ES-I3 (cell line): ENCODE results near the gene FAM174B.
"Not testable (repeated sequence)": the region's sequence is repeated elsewhere in the genome, so short reads cannot be mapped to it uniquely, and the experiment has no call there.

Source experiments
- H3K36me3 ChIP-seq: 2 replicates; pipeline ENCODE4 v1.6.1; 2013; ENCODE audit warnings: mild to moderate bottlenecking, low read length, control low read depth, moderate library complexity; ENCODE audit not compliant: insufficient read depth
- H3K4me1 ChIP-seq: 2 replicates; pipeline ENCODE4 v1.6.1; 2013; ENCODE audit warnings: mild to moderate bottlenecking, control low read depth, low read length; ENCODE audit not compliant: insufficient read depth
- H3K9ac ChIP-seq: 2 replicates; pipeline ENCODE4 v1.6.1; 2013; ENCODE audit warnings: low read depth, mild to moderate bottlenecking, low read length, moderate library complexity
- H3K9me3 ChIP-seq: 2 replicates; pipeline ENCODE4 v1.6.1; 2013; ENCODE audit warnings: mild to moderate bottlenecking, low read length, moderate library complexity; ENCODE audit not compliant: control insufficient read depth, insufficient read depth

Gene FAM174B

DNA sequence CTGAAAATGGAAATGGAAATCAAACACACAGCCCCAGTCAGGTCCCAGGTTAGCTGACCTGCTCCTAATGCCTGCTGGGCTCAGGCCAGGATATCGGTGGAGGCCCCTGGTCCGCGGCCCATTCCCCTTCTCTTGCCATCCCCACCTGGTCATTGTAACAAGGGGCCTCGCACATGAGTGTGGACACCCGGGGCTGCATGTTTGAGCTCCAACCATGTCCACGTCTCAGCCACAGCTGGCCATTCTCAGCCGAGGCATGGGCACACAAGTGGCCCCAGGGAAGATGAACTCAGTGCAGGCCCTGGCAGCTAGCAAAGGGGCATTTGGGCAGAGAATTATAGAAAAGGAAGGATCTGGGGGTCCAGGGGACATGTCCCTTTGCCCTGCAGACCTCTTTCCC is 41.7 kb downstream of the FAM174B start:
- Histone ChIP-seq H3K4me1 (peaks cover 9% of the 10 kb centered on the region; the same call in 1 of the 2 replicates), H3K36me3 (no peaks in the 10 kb centered on the region), H3K9me3 (no peaks in the 10 kb centered on the region), H3K9ac (no peak overlapping the region)

DNA sequence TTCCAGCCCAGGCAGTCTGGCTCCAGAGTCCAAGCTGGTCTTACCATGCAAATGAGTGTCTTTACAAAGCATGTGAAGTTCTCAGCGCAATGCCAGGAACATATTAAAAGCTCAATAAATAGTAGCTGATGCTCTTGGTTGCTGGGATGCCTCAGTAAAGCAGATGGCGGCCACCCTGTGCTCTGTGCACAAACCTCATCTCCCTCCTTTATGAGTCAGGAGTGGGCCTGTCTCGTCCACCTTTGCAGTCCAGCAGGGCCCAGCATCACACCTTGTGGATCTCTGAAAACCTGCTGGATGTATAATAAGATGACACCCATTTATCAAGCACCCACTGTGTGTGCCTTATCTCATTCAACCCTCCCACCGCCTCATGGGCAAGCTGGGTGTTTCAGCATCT is 42.7 kb downstream of the FAM174B start:
- Histone ChIP-seq H3K36me3 (no peaks in the 10 kb centered on the region), H3K4me1 (peaks cover 7% of the 10 kb centered on the region; the same call in 1 of the 2 replicates), H3K9me3 (no peaks in the 10 kb centered on the region), H3K9ac (no peak overlapping the region)

DNA sequence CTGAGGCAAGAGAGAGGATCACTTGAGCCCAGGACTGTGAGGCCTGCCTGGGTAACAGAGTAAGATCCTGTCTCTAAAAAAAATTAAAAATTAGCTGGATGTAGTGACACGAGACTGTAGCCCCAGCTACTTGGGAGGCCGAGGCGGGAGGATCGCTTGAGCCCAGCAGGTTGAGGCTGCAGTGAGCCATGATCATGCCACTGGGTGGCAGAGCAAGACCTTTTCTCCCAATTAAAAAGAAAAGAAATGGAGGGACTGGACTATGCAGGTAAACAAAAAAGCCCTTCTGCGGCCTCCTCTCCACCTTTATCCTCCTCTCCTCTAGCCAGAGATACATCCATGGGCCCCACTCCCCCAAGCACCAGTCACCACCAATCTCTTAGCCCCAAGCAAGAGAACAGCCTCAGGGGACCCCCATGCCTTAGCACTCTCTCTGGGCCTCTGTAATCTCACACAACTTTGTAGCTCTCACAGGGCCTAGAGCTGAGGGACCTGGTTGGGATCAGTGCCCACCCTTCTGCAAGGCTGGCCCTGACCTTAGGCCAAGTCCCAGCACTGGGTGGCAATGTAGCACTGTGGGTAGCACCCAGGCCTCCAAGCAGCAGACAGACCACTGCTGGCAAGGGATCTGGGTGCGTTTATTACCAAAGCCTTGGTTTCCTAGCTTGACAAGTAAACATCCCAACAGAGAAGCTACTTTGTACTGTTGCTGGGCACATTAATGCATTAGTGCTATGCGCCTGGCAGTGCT is 43.4 kb downstream of the FAM174B start:
- Histone ChIP-seq H3K4me1 (no peaks in the 10 kb centered on the region; the same call in 1 of the 2 replicates), H3K9me3 (no peaks in the 10 kb centered on the region), H3K9ac (no peak overlapping the region), H3K36me3 (no peaks in the 10 kb centered on the region)

DNA sequence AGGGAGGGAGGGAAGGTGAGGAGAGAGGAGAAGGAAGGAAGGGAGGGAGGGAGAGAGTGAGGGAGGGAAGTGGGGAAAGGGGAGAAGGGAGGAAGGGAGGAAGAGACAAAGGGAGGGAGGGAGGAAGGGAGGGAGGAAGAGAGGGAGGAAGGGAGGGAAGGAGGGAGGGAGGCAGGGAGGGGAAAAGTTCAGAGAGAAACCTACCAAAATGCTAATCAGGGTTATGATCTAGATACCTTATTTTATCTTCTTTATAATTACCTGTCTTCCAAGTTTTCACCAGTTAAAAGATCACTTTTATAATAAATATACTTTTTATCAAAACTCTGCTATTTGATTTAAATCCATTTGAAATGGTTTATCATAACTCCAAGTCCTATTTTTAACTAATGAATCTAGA is 44.4 kb downstream of the FAM174B start:
- no peaks in the 10 kb centered on the region for H3K36me3 ChIP-seq
- no peak overlapping the region for H3K9ac ChIP-seq
- H3K4me1 ChIP-seq = no peaks in the 10 kb centered on the region
- no peaks in the 10 kb centered on the region for H3K9me3 ChIP-seq

DNA sequence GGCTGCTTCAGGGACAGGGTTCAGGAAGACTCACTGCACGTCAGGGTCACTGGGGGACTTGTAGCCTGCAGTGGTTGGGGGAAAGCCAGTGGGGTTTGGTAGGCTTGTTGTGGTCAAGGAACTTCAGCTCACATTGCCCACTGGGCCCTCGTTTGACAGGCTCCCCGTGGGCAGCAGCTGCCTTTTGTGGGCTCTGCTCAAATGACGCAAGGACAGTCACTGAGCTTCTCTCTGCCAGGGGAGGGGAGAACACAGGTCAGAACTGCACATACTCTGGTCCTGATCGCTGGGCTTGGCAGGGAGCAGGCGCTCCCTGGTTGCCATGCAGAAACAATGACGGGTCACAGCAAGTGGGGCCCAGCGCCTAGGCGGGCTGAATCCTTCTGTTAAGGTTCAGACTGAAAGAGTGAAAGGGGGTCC is 45.5 kb downstream of the FAM174B start:
- no peaks in the 10 kb centered on the region for H3K36me3 ChIP-seq
- no peak overlapping the region for H3K9ac ChIP-seq
- no peaks in the 10 kb centered on the region for H3K9me3 ChIP-seq
- H3K4me1 ChIP-seq = no peaks in the 10 kb centered on the region

DNA sequence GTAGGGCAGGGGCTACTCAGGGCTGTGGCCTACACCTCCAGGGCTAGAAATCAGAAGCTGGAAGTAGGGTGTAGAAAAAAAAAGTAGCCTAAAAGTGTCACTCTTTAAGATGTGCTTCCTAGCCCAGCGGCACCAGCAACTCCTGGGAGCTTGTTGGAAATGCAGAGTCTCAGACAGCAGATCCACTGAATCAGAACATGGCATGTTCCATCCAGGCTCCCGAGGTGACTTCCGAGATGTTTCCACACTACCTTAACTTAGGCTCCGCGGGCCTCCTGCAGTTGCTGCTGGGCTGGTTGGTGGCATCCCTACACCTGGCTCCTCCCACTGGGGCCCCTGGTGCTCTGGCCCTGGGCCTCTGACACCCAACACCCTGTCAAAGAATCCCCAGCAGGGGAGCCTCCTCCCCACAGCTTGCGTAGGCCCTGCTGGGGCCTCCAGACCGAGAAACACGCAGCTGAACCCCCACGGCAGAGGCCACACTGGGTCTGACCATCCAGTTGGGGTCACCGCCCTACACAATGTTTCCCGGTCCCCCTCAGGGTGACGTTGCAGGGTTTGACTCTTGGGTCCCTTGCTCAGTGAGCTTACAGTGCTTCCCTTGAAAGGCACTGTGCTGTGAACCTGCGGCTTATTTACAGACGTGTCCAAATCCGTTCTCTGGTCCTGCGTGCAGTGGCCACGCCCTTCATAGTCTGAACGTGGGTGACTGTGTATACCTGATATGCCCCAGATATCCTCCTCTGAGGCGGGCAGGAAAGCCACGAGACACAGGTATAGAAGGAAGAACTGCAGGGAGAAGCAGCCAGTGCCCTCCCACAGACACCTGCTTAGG is 46.5 kb downstream of the FAM174B start:
- Histone ChIP-seq H3K9ac (no peak overlapping the region), H3K4me1 (no peaks in the 10 kb centered on the region), H3K9me3 (no peaks in the 10 kb centered on the region), H3K36me3 (no peaks in the 10 kb centered on the region)

DNA sequence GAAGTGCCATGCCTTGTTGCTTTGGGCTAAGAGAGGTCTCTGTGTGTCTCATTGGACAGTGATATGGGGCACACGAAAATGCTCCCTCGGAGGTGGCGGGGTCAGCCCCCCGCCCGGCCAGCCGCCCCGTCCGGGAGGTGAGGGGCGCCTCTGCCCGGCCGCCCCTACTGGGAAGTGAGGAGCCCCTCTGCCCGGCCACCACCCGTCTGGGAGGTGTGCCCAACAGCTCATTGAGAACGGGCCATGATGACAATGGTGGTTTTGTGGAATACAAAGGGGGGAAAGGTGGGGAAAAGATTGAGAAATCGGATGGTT is 48.8 kb downstream of the FAM174B start:
- not testable (repeated sequence) for H3K9ac ChIP-seq, H3K4me1 ChIP-seq, H3K9me3 ChIP-seq, H3K36me3 ChIP-seq

DNA sequence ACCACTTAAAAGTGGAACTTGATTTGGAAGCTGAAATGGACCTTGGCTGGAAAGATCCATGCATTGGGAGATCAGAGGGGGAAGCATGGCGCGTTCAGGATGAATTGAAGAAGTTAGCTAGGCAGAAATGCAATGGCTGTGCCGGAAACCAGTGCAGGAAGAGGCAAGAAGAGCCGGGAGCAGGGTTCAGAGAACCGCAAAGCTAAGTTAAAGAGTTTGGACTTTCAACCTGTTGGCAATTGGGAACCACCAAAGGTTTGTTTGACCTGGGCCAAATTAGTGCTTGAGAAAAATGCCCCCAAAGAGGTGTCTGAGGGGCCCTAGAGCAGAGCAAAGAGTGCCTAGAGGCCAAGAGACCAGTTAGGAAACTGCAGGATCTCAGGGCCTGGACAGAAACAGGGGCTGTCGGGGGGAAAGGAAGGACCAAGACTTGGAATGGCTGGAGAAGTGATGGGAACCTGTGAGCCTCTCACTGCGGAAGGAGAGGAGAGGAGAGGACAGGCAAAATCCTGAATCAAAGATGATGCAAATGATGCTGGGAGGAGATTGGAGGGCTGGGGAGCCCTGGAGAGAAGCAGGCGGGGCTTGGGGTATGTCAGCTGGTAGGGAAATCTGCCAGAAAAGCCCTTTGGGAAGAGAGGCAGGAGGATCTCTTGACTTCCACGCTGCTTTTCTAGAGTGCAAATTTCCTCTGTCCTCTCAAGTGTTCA is 49.3 kb downstream of the FAM174B start:
- Histone ChIP-seq H3K36me3 (no peaks in the 10 kb centered on the region), H3K9me3 (no peaks in the 10 kb centered on the region), H3K4me1 (no peaks in the 10 kb centered on the region), H3K9ac (no peak overlapping the region)

DNA sequence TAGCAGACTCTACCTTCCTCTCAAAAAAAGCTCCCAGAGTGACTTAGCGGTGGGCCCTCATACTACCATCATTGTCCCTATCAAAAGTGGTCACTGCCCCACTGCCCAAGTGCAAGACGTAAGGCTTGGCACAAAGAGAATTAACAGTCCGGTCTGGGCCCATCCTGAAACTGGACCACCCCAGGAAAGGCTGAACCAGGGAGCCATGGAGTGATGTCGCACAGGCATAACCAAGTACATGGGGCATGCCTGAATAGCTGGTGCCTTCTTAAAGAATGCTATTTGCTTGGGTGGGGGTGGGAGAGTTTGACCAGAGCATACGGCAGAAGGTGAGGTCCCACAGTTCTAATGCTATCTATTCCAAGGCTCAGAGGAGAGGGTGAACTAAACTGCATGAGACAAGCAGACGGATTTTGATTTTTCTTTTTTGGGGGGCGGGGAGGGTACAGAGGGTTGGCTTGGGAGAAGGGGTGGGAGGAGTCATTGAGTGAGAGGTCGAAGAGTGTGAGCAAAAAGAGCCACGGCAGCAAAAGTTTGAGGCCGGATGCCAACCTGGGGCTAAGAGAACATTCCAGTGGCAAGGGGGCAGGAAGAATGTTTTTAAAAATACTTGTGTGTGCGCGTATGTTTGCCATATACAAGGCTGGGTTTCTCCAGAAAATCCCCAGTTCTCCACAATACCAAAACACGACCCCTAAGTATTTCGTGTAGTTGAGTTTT is 50.2 kb downstream of the FAM174B start:
- Histone ChIP-seq H3K9me3 (no peaks in the 10 kb centered on the region), H3K36me3 (no peaks in the 10 kb centered on the region), H3K4me1 (no peaks in the 10 kb centered on the region), H3K9ac (no peak overlapping the region)

DNA sequence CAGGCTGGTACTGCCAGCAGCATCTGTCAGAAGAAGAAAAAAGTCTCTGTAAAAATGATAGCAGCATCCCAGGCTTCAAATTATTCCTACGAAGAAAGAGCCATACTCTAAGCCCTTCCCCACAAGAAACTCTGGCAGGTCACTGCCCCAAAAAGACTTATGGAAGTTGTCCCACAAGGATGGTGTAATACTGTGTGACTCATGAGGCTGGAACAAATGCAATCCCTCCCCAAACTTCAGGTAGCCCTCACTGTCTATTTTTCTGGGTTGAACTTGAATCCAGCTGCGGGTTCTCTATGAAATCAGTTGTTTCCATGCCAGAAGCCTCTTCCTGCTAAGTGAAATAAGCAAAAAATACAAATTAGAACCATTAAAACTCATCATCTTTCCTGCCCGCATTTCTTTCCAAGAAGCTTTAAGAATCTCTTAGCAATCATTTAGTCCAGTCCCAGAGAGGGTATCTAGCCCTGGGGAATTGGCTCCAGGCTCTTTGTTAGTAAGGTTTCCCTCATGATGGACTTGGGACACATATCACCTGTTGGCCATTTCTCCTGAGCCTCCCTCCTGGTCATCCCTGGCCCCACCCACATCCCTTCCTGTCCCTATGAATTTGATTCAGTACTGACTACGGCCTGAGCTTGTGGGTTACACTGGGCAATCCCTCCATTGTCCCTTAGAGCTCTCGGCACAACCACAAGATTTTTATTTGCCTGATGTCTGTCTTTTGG is 51.7 kb downstream of the FAM174B start:
- Histone ChIP-seq H3K4me1 (no peaks in the 10 kb centered on the region), H3K36me3 (no peaks in the 10 kb centered on the region), H3K9me3 (no peaks in the 10 kb centered on the region), H3K9ac (no peak overlapping the region)

DNA sequence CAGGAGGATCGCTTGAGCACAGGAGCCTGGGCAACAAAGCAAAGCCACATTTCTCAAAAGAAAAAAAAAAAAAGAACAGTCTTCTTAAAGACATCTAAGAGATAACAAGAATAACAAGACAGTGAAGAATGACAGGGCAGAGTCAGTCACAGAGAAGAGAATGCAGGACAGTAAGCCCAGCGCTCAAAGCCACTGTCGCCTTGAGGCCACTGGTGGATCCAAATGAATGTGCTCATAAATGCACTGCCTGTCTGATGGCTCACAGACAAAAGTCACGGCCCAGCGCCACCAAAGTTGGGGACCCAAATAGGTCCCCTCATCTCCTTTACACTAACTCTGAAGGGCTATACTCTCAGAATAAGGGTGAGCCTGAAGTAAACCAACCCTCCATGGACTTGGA is 52.3 kb downstream of the FAM174B start:
- no peak overlapping the region for H3K9ac ChIP-seq
- H3K9me3 ChIP-seq = no peaks in the 10 kb centered on the region
- H3K36me3 ChIP-seq = no peaks in the 10 kb centered on the region
- H3K4me1 ChIP-seq = no peaks in the 10 kb centered on the region

DNA sequence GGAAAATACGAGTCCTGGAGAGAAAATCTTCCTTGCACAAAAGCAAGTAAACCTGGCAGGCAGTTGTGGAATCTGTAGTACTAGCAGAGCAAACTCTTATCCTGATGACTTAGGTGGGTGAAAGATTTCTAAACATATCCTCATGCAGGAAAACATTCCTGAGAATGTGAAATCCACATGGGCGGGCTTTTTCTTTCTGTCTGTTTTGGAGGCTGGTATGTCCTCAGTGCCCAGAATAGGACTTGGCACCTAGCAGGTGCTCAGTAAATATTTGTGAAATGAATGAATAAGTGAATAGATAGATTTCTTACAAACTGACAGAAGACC is 53.3 kb downstream of the FAM174B start:
- H3K36me3 ChIP-seq = no peaks in the 10 kb centered on the region
- no peaks in the 10 kb centered on the region for H3K9me3 ChIP-seq
- no peak overlapping the region for H3K9ac ChIP-seq
- no peaks in the 10 kb centered on the region for H3K4me1 ChIP-seq

DNA sequence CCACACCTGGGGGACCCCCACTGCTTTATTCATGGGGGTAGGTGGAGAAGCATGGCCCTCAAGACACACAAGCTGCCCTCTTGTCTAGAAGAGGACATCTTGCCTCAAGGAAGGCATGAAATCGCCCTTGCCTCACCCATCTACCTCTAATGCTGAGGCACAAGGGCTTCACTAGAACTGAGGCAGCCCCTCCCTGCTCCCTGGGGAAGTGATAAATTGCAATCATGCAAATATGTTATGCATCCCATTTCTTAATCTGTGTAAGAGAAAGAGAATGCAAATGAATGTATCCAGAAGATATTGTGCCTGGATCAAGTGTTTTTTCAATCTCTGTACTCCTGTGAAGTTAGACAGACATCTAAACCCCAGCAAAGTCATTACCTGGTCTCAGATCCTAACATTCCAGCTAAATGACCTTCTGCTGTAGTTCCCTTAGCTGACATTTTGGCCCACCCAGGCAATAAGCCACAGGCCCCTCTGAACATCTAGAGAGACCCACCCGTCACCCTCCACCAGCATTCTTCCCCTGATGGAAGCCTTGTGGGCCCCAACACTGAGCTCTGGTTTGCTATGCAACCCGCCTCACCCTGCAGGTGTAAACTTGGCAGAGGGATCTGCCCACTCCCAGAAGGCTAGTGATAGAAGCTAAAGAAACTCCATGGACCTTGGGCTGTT is 53.8 kb downstream of the FAM174B start:
- Histone ChIP-seq H3K9ac (no peak overlapping the region), H3K36me3 (no peaks in the 10 kb centered on the region), H3K9me3 (no peaks in the 10 kb centered on the region), H3K4me1 (no peaks in the 10 kb centered on the region)
